ENCODE measurements around the gene DENND1B.
"Not testable (repeated sequence)": the region's sequence is repeated elsewhere in the genome, so short reads cannot be mapped to it uniquely, and the experiment has no call there.

DENND1B gene

GRCh38 chr1:197541411-197541810, 233.9 kb downstream of the DENND1B start:
- no peak for DNase-seq

- DNase-seq, result peak; percentile 45
These were observed 248.4 kb downstream of the DENND1B start for GRCh38 chr1:197526736-197527371.

GRCh38 chr1:197521118-197521739, 254.1 kb downstream of the DENND1B start:
- peak; percentile 13 for DNase-seq

- DNase-seq, result peak; percentile 10
These were observed 255.4 kb downstream of the DENND1B start for GRCh38 chr1:197519741-197520334.

GRCh38 chr1:197515421-197515820, 259.9 kb downstream of the DENND1B start:
- DNase-seq, result no peak

- no peak for DNase-seq
These were observed 264.4 kb downstream of the DENND1B start for GRCh38 chr1:197510691-197511378.

GRCh38 chr1:197496722-197497121, 278.6 kb downstream of the DENND1B start:
- DNase-seq, result no peak

- not testable (repeated sequence) for DNase-seq
These were observed 283.8 kb downstream of the DENND1B start for GRCh38 chr1:197491505-197491904.

GRCh38 chr1:197486946-197487345, 288.3 kb downstream of the DENND1B start:
- no peak for DNase-seq

GRCh38 chr1:197485790-197486189, 289.5 kb downstream of the DENND1B start:
- DNase-seq, result no peak

GRCh38 chr1:197481101-197481500, 294.2 kb downstream of the DENND1B start:
- DNase-seq, result no peak

GRCh38 chr1:197480446-197480845, 294.8 kb downstream of the DENND1B start:
- DNase-seq, result no peak

GRCh38 chr1:197472141-197472540, 303.1 kb downstream of the DENND1B start:
- DNase-seq, result no peak

GRCh38 chr1:197471248-197471985, 303.9 kb downstream of the DENND1B start:
- peak; percentile 77 for DNase-seq

- no peak for DNase-seq
These were observed 304.9 kb downstream of the DENND1B start for GRCh38 chr1:197470330-197470729.

GRCh38 chr1:197469620-197470210, 305.6 kb downstream of the DENND1B start:
- peak; percentile 16 for DNase-seq

GRCh38 chr1:197468543-197469175, 306.6 kb downstream of the DENND1B start:
- no peak for DNase-seq

GRCh38 chr1:197467881-197468280, 307.4 kb downstream of the DENND1B start:
- no peak for DNase-seq

GRCh38 chr1:197466813-197467212, 308.5 kb downstream of the DENND1B start:
- DNase-seq, result no peak

- DNase-seq, result no peak
These were observed 309.6 kb downstream of the DENND1B start for GRCh38 chr1:197465528-197466327.

GRCh38 chr1:197464044-197464443, 311.2 kb downstream of the DENND1B start:
- DNase-seq, result no peak
